ENCODE data around the gene SGMS1. TPM values are rescaled to one million over a fixed set of nuclear protein-coding genes. Genes with fewer than 3 reads are reported as not detected.
A peak's percentile ranks its signal among the peaks of the same experiment; 100 is the strongest.

The SGMS1 gene
- total RNA-seq, 1 donor: 30.2 TPM

GRCh38 chr10:50636618-50637579, 13.1 kb upstream of the SGMS1 start:
- DNase-seq (ENCODE audit: low read depth in 2 of 3, low spot score in 2 of 3): peak in 2 of 3 donors; percentile 5 to 16

- DNase-seq (ENCODE audit: low read depth in 2 of 3, low spot score in 2 of 3): no peak
Measured at GRCh38 chr10:50635286-50635685, 11.5 kb upstream of the SGMS1 start.

GRCh38 chr10:50634479-50634878, 10.7 kb upstream of the SGMS1 start:
- DNase-seq (ENCODE audit: low read depth in 2 of 3, low spot score in 2 of 3): no peak

- DNase-seq (ENCODE audit: low read depth in 2 of 3, low spot score in 2 of 3): no peak
Measured at GRCh38 chr10:50631052-50631451, 7.3 kb upstream of the SGMS1 start.

GRCh38 chr10:50629495-50630122, 5.9 kb upstream of the SGMS1 start:
- DNase-seq (ENCODE audit: low read depth in 2 of 3, low spot score in 2 of 3): no peak

- no peak for DNase-seq (ENCODE audit: low read depth in 2 of 3, low spot score in 2 of 3)
Measured at GRCh38 chr10:50627896-50628295, 4.1 kb upstream of the SGMS1 start.

- DNase-seq (ENCODE audit: low read depth in 2 of 3, low spot score in 2 of 3): no peak
Measured at GRCh38 chr10:50627443-50627842, 3.7 kb upstream of the SGMS1 start.

- DNase-seq (ENCODE audit: low read depth in 2 of 3, low spot score in 2 of 3): peak in 1 of 3 donors; percentile 6
Measured at GRCh38 chr10:50625649-50626132, 1.9 kb upstream of the SGMS1 start.

- DNase-seq (ENCODE audit: low read depth in 2 of 3, low spot score in 2 of 3): peak; percentile 39 to 85 (median 79)
Measured at GRCh38 chr10:50624866-50625501, 1.2 kb upstream of the SGMS1 start.

- DNase-seq (ENCODE audit: low read depth in 2 of 3, low spot score in 2 of 3): peak; percentile 92 to 96 (median 95)
Measured at GRCh38 chr10:50624413-50624865, 683 bp upstream of the SGMS1 start.

GRCh38 chr10:50622706-50623662, 772 bp downstream of the SGMS1 start:
- DNase-seq (ENCODE audit: low read depth in 2 of 3, low spot score in 2 of 3): peak in 2 of 3 donors; percentile 19 to 26

- DNase-seq (ENCODE audit: low read depth in 2 of 3, low spot score in 2 of 3): peak; percentile 38 to 81 (median 78)
Measured at GRCh38 chr10:50621968-50622705, 1.6 kb downstream of the SGMS1 start.

- no peak for DNase-seq (ENCODE audit: low read depth in 2 of 3, low spot score in 2 of 3)
Measured at GRCh38 chr10:50620899-50621298, 2.9 kb downstream of the SGMS1 start.

GRCh38 chr10:50619882-50620281, 3.9 kb downstream of the SGMS1 start:
- DNase-seq (ENCODE audit: low read depth in 2 of 3, low spot score in 2 of 3): no peak

- DNase-seq (ENCODE audit: low read depth in 2 of 3, low spot score in 2 of 3): no peak
Measured at GRCh38 chr10:50619166-50619565, 4.6 kb downstream of the SGMS1 start.

GRCh38 chr10:50618624-50619023, 5.1 kb downstream of the SGMS1 start:
- DNase-seq (ENCODE audit: low read depth in 2 of 3, low spot score in 2 of 3): no peak

- DNase-seq (ENCODE audit: low read depth in 2 of 3, low spot score in 2 of 3): no peak
Measured at GRCh38 chr10:50615658-50616057, 8.1 kb downstream of the SGMS1 start.

GRCh38 chr10:50614444-50615137, 9.2 kb downstream of the SGMS1 start:
- DNase-seq (ENCODE audit: low read depth in 2 of 3, low spot score in 2 of 3): peak in 2 of 3 donors; percentile 30 to 54

Measured in hematopoietic multipotent progenitor cell (in vitro differentiated cells).